ENCODE measurements around the gene SFMBT2.
"Not testable (repeated sequence)": the region's sequence is repeated elsewhere in the genome, so short reads cannot be mapped to it uniquely, and the experiment has no call there.

Gene SFMBT2

GRCh38 chr10:7192061-7192460 lies 218.8 kb downstream of the SFMBT2 start:
- in situ Hi-C loops (cut with HindIII; ENCODE audit: low sequenced_read_pairs) = no loop called here

GRCh38 chr10:7190772-7191171 lies 220.1 kb downstream of the SFMBT2 start:
- in situ Hi-C loops (cut with HindIII; ENCODE audit: low sequenced_read_pairs) = not testable (repeated sequence)

DNA sequence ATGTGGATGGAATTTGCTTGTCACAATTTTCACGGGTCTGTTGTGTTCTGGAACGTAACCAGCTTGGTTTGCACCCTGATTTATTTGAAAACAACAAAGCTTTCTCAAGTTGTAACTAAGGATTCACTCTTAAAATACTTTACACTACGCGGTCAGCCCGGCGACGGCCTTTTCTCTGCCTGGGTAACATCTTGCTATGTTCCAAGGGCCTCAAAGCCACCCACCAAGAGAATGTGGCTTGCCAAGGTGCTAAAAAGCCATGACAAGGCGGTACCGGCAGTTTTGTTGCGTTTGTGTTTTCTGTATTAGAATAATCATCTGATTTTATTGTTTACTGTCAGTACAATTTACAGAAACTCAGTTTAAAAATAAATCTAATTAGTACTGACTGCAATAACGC lies 220.9 kb downstream of the SFMBT2 start:
- in situ Hi-C loops (cut with HindIII; ENCODE audit: low sequenced_read_pairs) = no loop called here

- in situ Hi-C loops (cut with HindIII; ENCODE audit: low sequenced_read_pairs) = no loop called here
Measured at GRCh38 chr10:7188456-7189050, 222.3 kb downstream of the SFMBT2 start.

DNA sequence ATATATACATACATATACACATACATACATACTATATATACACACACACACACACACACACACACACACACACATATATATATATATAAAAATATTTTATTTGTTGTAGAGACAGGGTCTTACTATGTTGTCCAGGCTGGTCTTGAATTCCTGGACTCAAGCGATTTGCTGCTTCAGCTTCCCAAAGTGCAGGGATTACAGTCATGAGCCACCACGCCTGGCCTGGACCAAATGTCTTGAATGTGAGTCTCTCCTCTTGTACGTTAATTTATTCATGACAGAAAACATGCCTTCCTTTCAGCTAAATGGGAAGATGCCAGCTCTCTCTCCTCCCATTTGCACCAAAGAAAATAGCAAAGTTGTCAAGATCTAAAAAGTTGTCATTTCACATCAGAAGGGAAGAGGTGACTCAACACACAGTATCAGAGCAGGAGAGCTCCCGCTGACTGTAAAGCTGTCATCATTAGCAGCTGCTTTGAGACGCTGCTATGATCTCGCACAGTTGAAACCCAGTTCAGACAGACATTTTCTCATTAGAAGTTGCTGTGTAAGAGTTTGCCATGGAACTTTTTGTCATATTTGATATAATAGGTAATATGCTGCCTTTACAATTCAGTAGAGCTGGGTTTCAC lies 224.3 kb downstream of the SFMBT2 start:
- in situ Hi-C loops (cut with HindIII; ENCODE audit: low sequenced_read_pairs) = no loop called here

DNA sequence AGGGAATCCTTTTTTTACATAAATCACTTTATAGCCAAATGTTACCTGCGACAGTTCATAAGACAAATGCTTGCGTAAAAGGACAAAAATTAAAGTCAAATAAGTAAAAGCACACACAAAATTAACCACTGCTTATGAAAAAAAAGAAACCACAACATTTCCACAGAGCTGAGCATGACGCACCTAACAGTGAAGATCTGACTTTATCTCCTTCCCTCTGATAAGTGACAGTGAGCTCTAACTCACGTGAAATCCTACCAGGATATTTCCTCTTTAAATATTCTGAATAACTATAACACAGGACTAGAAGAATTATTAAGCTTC lies 225.5 kb downstream of the SFMBT2 start:
- in situ Hi-C loops (cut with HindIII; ENCODE audit: low sequenced_read_pairs) = no loop called here

DNA sequence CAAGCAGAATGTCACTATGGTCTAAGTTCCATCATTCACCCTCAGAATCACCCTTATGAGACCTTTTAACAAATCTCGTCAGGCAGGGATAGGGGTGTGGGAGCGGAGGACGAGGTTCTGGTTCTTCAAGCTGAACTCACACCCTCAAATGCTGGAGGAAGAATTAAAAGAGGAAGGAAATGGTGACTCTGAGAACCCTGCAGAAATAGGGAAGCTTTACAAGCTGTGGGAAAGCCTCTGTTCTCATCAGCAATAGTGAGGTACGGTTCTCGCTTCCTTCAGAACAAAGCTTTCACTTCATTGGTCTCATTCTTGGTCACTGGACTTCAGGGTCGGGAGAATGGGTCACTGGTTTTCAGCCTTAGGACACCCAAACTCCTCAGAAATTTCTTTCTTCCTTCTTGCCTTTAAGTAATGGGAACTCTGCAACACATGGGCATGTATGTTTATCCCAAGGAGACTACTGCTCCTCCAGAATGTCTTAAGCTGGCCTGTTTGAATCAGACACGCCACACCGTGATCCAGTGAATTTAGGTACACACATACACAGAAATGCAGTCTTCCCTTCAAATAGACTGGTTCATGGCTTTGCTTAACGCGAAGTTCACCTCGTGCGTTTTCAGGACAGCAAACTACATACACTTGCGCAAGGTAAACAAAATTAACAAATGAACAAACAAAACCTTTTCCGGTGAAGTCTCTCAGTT lies 226.0 kb downstream of the SFMBT2 start:
- in situ Hi-C loops (cut with HindIII; ENCODE audit: low sequenced_read_pairs) = no loop called here

- in situ Hi-C loops (cut with HindIII; ENCODE audit: low sequenced_read_pairs) = not testable (repeated sequence)
Measured at GRCh38 chr10:7184116-7184515, 226.7 kb downstream of the SFMBT2 start.

DNA sequence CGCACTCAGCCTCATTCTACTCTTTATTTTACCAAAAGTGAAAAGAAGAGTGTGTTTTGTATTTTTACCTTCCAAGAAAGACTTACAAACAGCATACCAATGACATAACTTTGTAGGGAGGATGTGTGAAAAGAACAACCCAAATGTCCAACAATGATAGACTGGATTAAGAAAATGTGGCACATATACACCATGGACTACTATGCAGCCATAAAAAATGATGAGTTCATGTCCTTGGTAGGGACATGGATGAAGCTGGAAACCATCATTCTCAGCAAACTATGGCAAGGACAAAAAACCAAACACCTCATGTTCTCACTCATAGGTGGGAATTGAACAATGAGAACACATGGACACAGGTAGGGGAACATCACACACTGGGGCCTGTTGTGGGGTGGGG lies 228.5 kb downstream of the SFMBT2 start:
- in situ Hi-C loops (cut with HindIII; ENCODE audit: low sequenced_read_pairs) = not testable (repeated sequence)

DNA sequence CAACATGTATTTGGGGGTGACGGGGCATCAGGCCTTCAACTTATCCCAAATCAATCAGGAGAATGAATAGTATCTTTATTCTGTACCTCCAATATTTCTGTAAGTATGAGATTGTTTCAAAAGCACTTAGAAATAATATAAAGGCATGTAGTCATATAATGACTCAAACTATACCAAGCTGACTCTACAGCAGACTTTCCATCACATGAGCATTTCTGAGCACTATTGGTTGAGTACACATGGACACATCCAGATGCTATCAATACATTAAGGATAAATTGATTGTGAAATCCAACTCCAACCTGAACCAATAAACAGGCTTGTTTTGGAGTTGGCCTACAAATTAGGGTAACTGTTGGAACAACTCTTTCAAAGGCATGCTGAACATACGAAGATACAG lies 229.4 kb downstream of the SFMBT2 start:
- in situ Hi-C loops (cut with HindIII; ENCODE audit: low sequenced_read_pairs) = no loop called here

DNA sequence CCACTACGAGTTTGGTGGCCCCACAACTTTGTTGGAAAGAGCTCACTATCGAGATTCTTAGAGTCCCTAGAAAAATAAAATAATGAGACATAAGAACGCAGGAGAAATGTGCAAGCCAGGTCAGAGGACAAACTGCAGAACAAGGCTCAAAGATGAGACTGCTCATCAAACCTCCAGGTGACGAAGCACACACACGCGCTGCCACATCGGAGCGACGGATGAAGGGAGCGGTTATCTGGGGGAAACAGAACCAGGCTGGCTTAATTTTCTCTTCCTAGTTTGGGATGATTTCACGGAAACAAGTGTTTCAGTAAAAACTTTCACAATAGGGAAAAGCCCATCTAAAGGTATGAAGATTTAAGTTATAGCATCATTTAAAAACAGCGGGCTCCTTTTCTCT lies 231.3 kb downstream of the SFMBT2 start:
- in situ Hi-C loops (cut with HindIII; ENCODE audit: low sequenced_read_pairs) = no loop called here

GRCh38 chr10:7173948-7174347 lies 236.9 kb downstream of the SFMBT2 start:
- in situ Hi-C loops (cut with HindIII; ENCODE audit: low sequenced_read_pairs) = no loop called here

GRCh38 chr10:7171825-7172224 lies 239.0 kb downstream of the SFMBT2 start:
- in situ Hi-C loops (cut with HindIII; ENCODE audit: low sequenced_read_pairs) = no loop called here

DNA sequence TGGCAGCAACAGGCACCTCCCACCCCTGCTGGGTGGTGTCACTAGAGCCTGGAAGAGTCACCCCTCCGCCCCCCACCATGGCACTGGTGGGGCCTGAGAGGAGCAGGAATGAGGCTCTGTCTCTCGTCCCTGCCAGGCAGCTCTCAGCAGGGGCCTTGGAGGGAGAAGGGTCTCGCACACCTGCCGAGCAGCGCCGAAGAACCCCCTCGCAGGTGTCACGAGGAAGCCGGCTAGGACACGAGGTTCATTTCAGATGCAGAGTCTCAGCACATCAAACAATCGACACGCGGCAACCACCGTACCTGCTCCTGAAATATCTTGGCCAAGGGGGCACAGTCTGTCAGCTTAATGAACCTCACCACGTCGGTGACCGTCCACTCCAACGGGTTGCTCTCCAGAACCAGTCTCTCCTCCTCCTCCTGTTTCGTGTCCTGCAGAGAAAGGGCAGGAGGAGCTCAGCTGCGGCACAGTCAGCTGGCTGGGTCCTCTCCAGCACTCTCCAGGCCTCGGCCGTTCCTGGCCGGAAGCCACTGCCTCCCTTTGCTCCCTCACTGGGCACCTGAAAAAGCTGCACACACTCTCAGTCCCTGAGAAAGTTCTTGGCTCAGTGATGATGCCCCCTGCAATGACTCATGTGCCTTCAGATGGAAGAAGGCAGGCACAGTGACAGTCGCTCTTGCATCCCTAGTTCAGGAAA lies 240.1 kb downstream of the SFMBT2 start:
- in situ Hi-C loops (cut with HindIII; ENCODE audit: low sequenced_read_pairs) = no loop called here

GRCh38 chr10:7168414-7168813 lies 242.4 kb downstream of the SFMBT2 start:
- in situ Hi-C loops (cut with HindIII; ENCODE audit: low sequenced_read_pairs) = no loop called here

DNA sequence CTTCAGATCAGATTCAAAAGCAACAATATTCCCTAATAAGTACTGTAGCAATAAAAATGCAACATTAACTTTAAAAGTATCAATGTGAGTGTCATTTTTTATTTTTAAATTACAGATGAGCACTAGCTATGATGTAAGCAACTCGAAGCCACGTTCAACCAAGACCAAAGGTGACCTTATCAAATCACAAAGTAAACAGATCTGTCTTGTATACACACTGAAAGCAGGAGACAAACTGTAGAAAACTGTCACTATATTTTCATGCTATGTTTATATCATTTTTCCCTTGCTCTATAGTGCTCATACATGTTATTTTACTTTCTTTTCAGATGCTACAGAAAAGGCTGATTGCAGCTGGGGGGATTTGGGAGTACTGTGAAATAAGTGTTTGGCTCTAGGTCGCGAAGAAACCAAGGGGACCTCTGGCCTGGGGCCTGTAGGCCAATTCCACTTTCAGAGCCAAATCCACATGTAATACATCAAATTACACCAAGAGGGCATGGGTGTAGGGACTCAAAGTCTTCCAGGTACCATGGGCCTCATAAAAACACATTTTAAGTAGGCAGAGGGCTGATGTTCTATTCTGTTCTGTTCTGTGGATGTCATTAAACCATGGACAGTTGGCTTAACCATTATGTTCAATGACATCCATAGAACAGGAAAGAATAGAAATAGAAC lies 245.2 kb downstream of the SFMBT2 start:
- in situ Hi-C loops (cut with HindIII; ENCODE audit: low sequenced_read_pairs) = no loop called here

GRCh38 chr10:7164955-7165354 lies 245.9 kb downstream of the SFMBT2 start:
- in situ Hi-C loops (cut with HindIII; ENCODE audit: low sequenced_read_pairs) = no loop called here

DNA sequence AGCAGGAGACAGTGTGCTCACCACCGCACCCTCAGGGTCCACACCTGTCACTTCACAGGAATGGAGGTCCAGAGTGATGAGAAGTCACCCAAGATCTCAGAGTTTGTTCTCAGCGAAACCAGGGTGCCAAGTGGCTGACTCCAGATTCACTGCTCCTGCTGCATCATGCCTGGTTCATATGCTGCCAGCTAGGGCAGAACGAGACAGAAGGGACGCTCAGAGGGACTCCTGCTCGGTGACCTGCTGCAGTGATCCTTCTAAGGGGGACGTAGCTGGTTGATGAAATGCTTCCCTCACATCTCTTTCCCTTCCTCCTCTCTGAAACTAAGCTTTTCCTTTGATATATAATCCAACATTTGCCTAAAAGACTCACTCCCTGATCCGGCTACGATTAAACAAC lies 248.5 kb downstream of the SFMBT2 start:
- in situ Hi-C loops (cut with HindIII; ENCODE audit: low sequenced_read_pairs) = no loop called here

- in situ Hi-C loops (cut with HindIII; ENCODE audit: low sequenced_read_pairs) = no loop called here
Measured at GRCh38 chr10:7161484-7162250, 249.2 kb downstream of the SFMBT2 start.

GRCh38 chr10:7159928-7160327 lies 250.9 kb downstream of the SFMBT2 start:
- in situ Hi-C loops (cut with HindIII; ENCODE audit: low sequenced_read_pairs) = no loop called here

GRCh38 chr10:7159517-7159916 lies 251.3 kb downstream of the SFMBT2 start:
- in situ Hi-C loops (cut with HindIII; ENCODE audit: low sequenced_read_pairs) = no loop called here

Measured in DLD1 (cell line).